Endothelial cell of umbilical vein (primary cell): ENCODE measurements around the gene SLC25A33. TPM values are rescaled to one million over a fixed set of nuclear protein-coding genes. Genes with fewer than 3 reads are reported as not detected.

Experiments used
- BruUV-seq: library from RNA; stranded (reverse); fragments of 400-500 nt; replicated peaks from 2 replicates; lab custom pipeline; 2021; lab: Mats Ljungman, UMichigan
- CTCF ChIA-PET: fragments of 300-600, 350-600 bp; sonication (Branson Sonifier 250); formaldehyde crosslinking; loops from one replicate; lab custom pipeline; 2021; ENCODE audit warnings: antibody characterized with exemption, inconsistent platforms; lab: Charles Lee
- POLR2A ChIA-PET: fragments of 300-600, 350-600 bp; sonication (Branson Sonifier 250); formaldehyde crosslinking; loops from one replicate; lab custom pipeline; 2021; ENCODE audit warnings: antibody characterized with exemption, inconsistent platforms; lab: Charles Lee
- DNase-seq: peaks from one replicate; pipeline ENCODE4 v3.0.0-alpha.2; 2011; ENCODE audit warnings: low read depth, low spot score
- FAIRE-seq: peaks from 2 replicates; lab custom pipeline; 2011; peaks lifted over from hg19 to GRCh38; lab: Jason Lieb, UNC
- H2AFZ ChIP-seq: 2 replicates; pipeline ENCODE4 v1.6.0; 2012; ENCODE audit warnings: low read depth, low read length, control low read depth, inconsistent platforms
- H3K27ac ChIP-seq: 2 replicates; pipeline ENCODE4 v1.5.1; 2011; ENCODE audit warnings: low read depth, mild to moderate bottlenecking, control low read depth, low read length, moderate library complexity; ENCODE audit not compliant: insufficient read depth
- H3K27me3 ChIP-seq, 2 experiments: 2 replicates each; pipeline versions ENCODE4 v1.6.0 to v1.6.1; 2011; ENCODE audit warnings: low read length in 2 of 2, mixed read lengths in 1 of 2; ENCODE audit not compliant: control insufficient read depth in 2 of 2, insufficient read depth in 2 of 2
- H3K36me3 ChIP-seq, 2 experiments: 2 replicates in 1 of 2; 3 replicates in 1 of 2; pipeline ENCODE4 v1.5.1; 2011; ENCODE audit warnings: low read length in 2 of 2, mild to moderate bottlenecking in 1 of 2, moderate library complexity in 1 of 2; ENCODE audit not compliant: control insufficient read depth in 2 of 2, insufficient read depth in 2 of 2; ENCODE audit errors: extremely low read depth in 1 of 2
- H3K4me1 ChIP-seq: 3 replicates; pipeline ENCODE4 v1.5.1; 2011; ENCODE audit warnings: mild to moderate bottlenecking, low read length; ENCODE audit not compliant: control insufficient read depth, insufficient read depth; ENCODE audit errors: extremely low read depth
- H3K4me2 ChIP-seq: 2 replicates; pipeline ENCODE4 v1.6.1; 2011; ENCODE audit warnings: low read length, control low read depth, mixed read lengths; ENCODE audit not compliant: insufficient read depth
- H3K4me3 ChIP-seq, 3 experiments: fragments of 200-600 bp in 1 of 3; sonication (generic), shearing (Covaris generic) in 1 of 3; replicated peaks in 1 of 3; 2 replicates each; pipeline ENCODE4 v1.5.1; 2011 to 2016; ENCODE audit warnings: control low read depth in 3 of 3, low read length in 3 of 3, mild to moderate bottlenecking in 2 of 3, inconsistent platforms in 1 of 3, low read depth in 1 of 3, moderate library complexity in 1 of 3; ENCODE audit not compliant: insufficient read depth in 1 of 3
- H3K79me2 ChIP-seq: 2 replicates; pipeline ENCODE4 v1.6.0; 2012; ENCODE audit warnings: low read length, inconsistent platforms; ENCODE audit not compliant: control insufficient read depth, insufficient read depth
- H3K9ac ChIP-seq: replicated peaks from 2 replicates; pipeline ENCODE3; 2011; ENCODE audit warnings: low read length, control low read depth; ENCODE audit not compliant: insufficient read depth; ENCODE audit errors: extremely low read depth
- H3K9me1 ChIP-seq: replicated peaks from 3 replicates; pipeline ENCODE4 v1.6.0; 2011; ENCODE audit warnings: mild to moderate bottlenecking, low read length; ENCODE audit not compliant: control insufficient read depth, insufficient read depth; ENCODE audit errors: extremely low read depth
- H3K9me3 ChIP-seq: replicated peaks from 2 replicates; pipeline ENCODE4 v1.5.1; 2012; ENCODE audit warnings: low read length, inconsistent platforms; ENCODE audit not compliant: control insufficient read depth, insufficient read depth
- H4K20me1 ChIP-seq: replicated peaks from 2 replicates; pipeline ENCODE3; 2011; ENCODE audit warnings: mild to moderate bottlenecking, low read length; ENCODE audit not compliant: control insufficient read depth, insufficient read depth; ENCODE audit errors: extremely low read depth
- EZH2 ChIP-seq: IDR thresholded peaks from 2 replicates; pipeline ENCODE4 v1.6.1; 2012; ENCODE audit warnings: borderline replicate concordance, low read depth, mild to moderate bottlenecking, moderate library complexity, low read length, inconsistent platforms; ENCODE audit not compliant: severe bottlenecking
- FOS ChIP-seq: IDR thresholded peaks from 2 replicates; pipeline ENCODE4 v1.6.1; 2011; ENCODE audit warnings: mild to moderate bottlenecking, low read length, moderate library complexity, borderline replicate concordance; ENCODE audit not compliant: insufficient read depth
- GATA2 ChIP-seq: IDR thresholded peaks from 2 replicates; pipeline ENCODE4 v1.7.0; 2011; ENCODE audit warnings: low read depth, mild to moderate bottlenecking, moderate library complexity, mixed read lengths, low read length; ENCODE audit not compliant: insufficient read length, insufficient read depth
- JUN ChIP-seq: IDR thresholded peaks from 2 replicates; pipeline ENCODE4 v1.6.1; 2011; ENCODE audit warnings: borderline replicate concordance, low read depth; ENCODE audit not compliant: insufficient read length, insufficient read depth
- MAX ChIP-seq: IDR thresholded peaks from 2 replicates; pipeline ENCODE4 v1.6.1; 2011; ENCODE audit not compliant: insufficient read depth, insufficient read length
- MYC ChIP-seq: IDR thresholded peaks from one replicate; pipeline ENCODE4 v1.6.1; 2011; ENCODE audit warnings: mild to moderate bottlenecking, low read depth, low read length
- POLR2A ChIP-seq: IDR thresholded peaks from 2 replicates; pipeline ENCODE4 v1.6.1; 2012; ENCODE audit warnings: low read depth, mild to moderate bottlenecking, control low read depth, low read length
- POLR2AphosphoS5 ChIP-seq: IDR thresholded peaks from 2 replicates; pipeline ENCODE4 v1.6.1; 2012; ENCODE audit warnings: low read depth, mild to moderate bottlenecking, control low read depth, low read length, moderate library complexity; ENCODE audit not compliant: insufficient read depth
- dilution Hi-C: fragments of 300-500 bp; cut with MboI; formaldehyde crosslinking; loops from one replicate; pipeline ENCODE4 v1.15.0; 2019; ENCODE audit warnings: low sequenced_read_pairs; ENCODE audit not compliant: extremely low pct_ligation_motif_present
- intact Hi-C: fragments of 100-400 bp; cut with micrococcal nuclease; formaldehyde crosslinking; loops from one replicate; pipeline ENCODE4 v1.10.0; 2022
- polyA plus RNA-seq, 4 experiments: library from polyadenylated mRNA; depleted of rRNA in 3 of 4; stranded (reverse) in 3 of 4; unstranded in 1 of 4; fragments of >200 nt; gene quantifications; 2 replicates each; pipeline versions ENCODE4 v1.2.1 to v1.2.3, GENCODE V29; 2011 to 2012; ENCODE audit warnings: missing spikeins in 1 of 4
- total RNA-seq: library from RNA; stranded (reverse); gene quantifications from 2 replicates; pipeline ENCODE4 v1.2.3, GENCODE V29; 2021
- TF ChIP-seq, protein P1 (sequence below), 2 donors: IDR thresholded peaks; 1 replicate in 1 of 2; 2 replicates in 1 of 2; pipeline ENCODE4 v1.5.1; 2011; ENCODE audit warnings: low read length in 2 of 2, mild to moderate bottlenecking in 2 of 2, moderate library complexity in 2 of 2, control low read depth in 1 of 2, inconsistent platforms in 1 of 2, low read depth in 1 of 2; ENCODE audit not compliant: insufficient read depth in 1 of 2; ENCODE audit errors: extremely low read depth in 1 of 2

The SLC25A33 gene
- total and polyA plus RNA-seq, 2 donors (not counting 3 experiments of a cell fraction or from before 2014, with no cell fraction given), result 3.8 to 6.6 TPM

- Histone ChIP-seq H2AFZ (no peak overlapping the region), H3K4me2 (no peak overlapping the region), H3K27ac (no peak overlapping the region), H3K27me3 (no peaks in the 10 kb centered on the region), H3K4me3 (no peak overlapping the region), H3K36me3 (peaks cover 2 to 5% of the 10 kb centered on the region in 2 experiments), H3K4me1 (no peaks in the 10 kb centered on the region), H3K9me3 (no peaks in the 10 kb centered on the region), H3K9me1 (no peaks in the 10 kb centered on the region), H3K79me2 (peaks cover 42% of the 10 kb centered on the region), H4K20me1 (no peaks in the 10 kb centered on the region), H3K9ac (no peak overlapping the region)
- no peak for FAIRE-seq
- intact Hi-C loops (no loop called here), dilution Hi-C loops (no loop called here)
- TF ChIP-seq JUN (no peak), POLR2AphosphoS5 (no peak), FOS (no peak), MYC (no peak), GATA2 (no peak), EZH2 (no peak), POLR2A (no peak), MAX (no peak)
- TF ChIP-seq, protein P1, sequence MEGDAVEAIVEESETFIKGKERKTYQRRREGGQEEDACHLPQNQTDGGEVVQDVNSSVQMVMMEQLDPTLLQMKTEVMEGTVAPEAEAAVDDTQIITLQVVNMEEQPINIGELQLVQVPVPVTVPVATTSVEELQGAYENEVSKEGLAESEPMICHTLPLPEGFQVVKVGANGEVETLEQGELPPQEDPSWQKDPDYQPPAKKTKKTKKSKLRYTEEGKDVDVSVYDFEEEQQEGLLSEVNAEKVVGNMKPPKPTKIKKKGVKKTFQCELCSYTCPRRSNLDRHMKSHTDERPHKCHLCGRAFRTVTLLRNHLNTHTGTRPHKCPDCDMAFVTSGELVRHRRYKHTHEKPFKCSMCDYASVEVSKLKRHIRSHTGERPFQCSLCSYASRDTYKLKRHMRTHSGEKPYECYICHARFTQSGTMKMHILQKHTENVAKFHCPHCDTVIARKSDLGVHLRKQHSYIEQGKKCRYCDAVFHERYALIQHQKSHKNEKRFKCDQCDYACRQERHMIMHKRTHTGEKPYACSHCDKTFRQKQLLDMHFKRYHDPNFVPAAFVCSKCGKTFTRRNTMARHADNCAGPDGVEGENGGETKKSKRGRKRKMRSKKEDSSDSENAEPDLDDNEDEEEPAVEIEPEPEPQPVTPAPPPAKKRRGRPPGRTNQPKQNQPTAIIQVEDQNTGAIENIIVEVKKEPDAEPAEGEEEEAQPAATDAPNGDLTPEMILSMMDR (IDR thresholded peaks at IDR 0.05; ENCODE audit: extremely low read depth in 1 of 2, insufficient read depth in 1 of 2, low read depth in 1 of 2, low read length in 2 of 2), result no peak
- no peak for DNase-seq
- ChIA-PET CTCF (interaction anchor here (1.7 kb wide), 1 partner anchor 13 kb away, joined by 5 read pairs; the partner anchor contains the start of gene SLC25A33), POLR2A (no interaction called here)
- BruUV-seq, result no TSS peak
These were observed 12.7 kb downstream of the SLC25A33 start for GRCh38 chr1:9551984-9552383.
